SK-N-SH treated with all-trans-retinoic acid at 6 μM for 48 hours (cell line): ENCODE results near the gene TMEM91.

Experiments
- CSRNP3 ChIP-seq: fragments of 250-450 bp; sonication (Bioruptor Pico); IDR thresholded peaks from 2 replicates; pipeline ENCODE4 v1.5.1; 2021; ENCODE audit warnings: mild to moderate bottlenecking, moderate library complexity
- PPARA ChIP-seq: fragments of 250-450 bp; sonication (Bioruptor Pico); IDR thresholded peaks from 2 replicates; pipeline ENCODE4 v1.5.0; 2020; ENCODE audit warnings: mild to moderate bottlenecking, borderline replicate concordance
- TOX ChIP-seq: fragments of 250-450 bp; sonication (Bioruptor Pico); IDR thresholded peaks from 2 replicates; pipeline ENCODE4 v1.8.0; 2021; ENCODE audit warnings: mild to moderate bottlenecking, moderate library complexity, borderline replicate concordance
- ZFP3 ChIP-seq: fragments of 250-450 bp; sonication (Bioruptor Pico); IDR thresholded peaks from 2 replicates; pipeline ENCODE4 v1.5.0; 2020; ENCODE audit warnings: mild to moderate bottlenecking, moderate library complexity
- ZNF70 ChIP-seq: fragments of 450-650 bp; formaldehyde crosslinking; IDR thresholded peaks from 2 replicates; pipeline ENCODE4 v1.5.0; 2020; ENCODE audit warnings: mild to moderate bottlenecking, moderate library complexity

GRCh38 chr19:41363753-41364523, 12.4 kb upstream of the TMEM91 start, which contains the start of gene B9D2:
- TF ChIP-seq ZFP3 = no peak
- no peak for TF ChIP-seq TOX
- no peak for TF ChIP-seq CSRNP3 (CRISPR knock-in tag)
- TF ChIP-seq ZNF70 (CRISPR knock-in tag) = no peak
- no peak for TF ChIP-seq PPARA (CRISPR knock-in tag)
